ENCODE results near the gene MAP3K13.
"Not testable (repeated sequence)": the region's sequence is repeated elsewhere in the genome, so short reads cannot be mapped to it uniquely, and the experiment has no call there.

MAP3K13 gene

DNA sequence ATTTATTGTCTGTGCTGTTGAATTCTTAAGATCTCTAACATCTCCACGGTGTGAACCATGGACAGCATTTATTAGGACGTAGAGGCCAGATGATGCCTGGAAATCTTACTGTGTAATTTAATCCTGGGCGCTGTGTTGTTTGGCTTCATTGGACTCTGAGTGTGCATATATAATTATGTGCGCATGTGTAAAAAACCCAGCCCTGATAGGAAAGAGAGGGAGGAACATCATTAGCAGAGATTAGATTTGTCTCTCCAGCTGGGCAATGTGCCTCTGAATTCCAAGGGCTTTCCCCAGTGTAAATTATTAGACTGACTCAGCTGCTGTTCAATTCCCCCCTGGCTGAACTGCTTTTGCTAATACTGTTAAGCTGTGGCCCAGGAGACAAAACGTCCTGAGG is 39.6 kb downstream of the MAP3K13 start:
- H3K9me3 Mint-ChIP-seq: no peaks in the 10 kb centered on the region
- no peaks in the 10 kb centered on the region for H3K27me3 Mint-ChIP-seq
- no peak overlapping the region for H3K4me3 Mint-ChIP-seq
- no peaks in the 10 kb centered on the region for H3K4me1 Mint-ChIP-seq
- no peaks in the 10 kb centered on the region for H3K36me3 Mint-ChIP-seq
- H3K27ac Mint-ChIP-seq: no peak overlapping the region
- no peak for ATAC-seq

DNA sequence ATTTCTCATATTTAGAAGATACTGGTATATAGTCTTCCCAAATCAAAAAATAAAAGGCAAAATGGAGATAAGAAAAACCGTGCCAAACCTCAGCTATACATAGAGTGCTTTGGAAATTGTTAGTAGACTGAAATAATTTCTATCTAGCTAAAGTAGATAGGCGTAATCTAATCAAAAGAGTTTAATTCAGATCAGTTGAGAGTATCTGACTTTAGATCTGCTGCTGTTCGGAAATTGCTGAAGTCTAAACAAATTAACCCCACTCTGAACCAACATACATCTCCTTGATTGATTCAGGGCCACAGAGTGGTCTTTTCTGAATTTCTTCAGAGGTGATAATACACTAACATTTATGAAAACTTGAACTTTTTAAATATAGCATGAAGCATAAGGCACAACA is 40.1 kb downstream of the MAP3K13 start:
- no peak overlapping the region for H3K4me3 Mint-ChIP-seq
- no peak for ATAC-seq
- no peaks in the 10 kb centered on the region for H3K4me1 Mint-ChIP-seq
- no peaks in the 10 kb centered on the region for H3K36me3 Mint-ChIP-seq
- H3K9me3 Mint-ChIP-seq: no peaks in the 10 kb centered on the region
- H3K27me3 Mint-ChIP-seq: no peaks in the 10 kb centered on the region
- H3K27ac Mint-ChIP-seq: no peak overlapping the region

DNA sequence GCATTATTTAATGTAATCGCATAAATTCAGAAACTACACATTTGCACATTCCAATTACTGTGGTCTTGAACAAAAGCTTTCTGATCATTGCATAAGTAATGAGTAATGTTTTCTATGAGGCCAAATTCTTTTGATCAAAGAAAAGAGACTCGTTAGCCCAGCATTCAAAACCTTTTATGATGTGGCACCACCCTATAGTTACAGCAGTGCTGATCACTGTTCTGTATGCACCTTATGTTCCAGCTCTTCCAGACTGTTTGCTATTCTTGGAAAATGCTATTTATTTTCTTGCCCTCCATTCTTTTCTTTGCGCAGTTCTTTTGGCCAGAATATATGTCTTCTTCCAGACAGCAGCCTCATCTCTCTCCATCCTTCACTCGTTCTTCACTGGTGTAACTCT is 42.3 kb downstream of the MAP3K13 start:
- Mint-ChIP-seq H3K4me3 (no peak overlapping the region), H3K9me3 (no peaks in the 10 kb centered on the region), H3K4me1 (no peaks in the 10 kb centered on the region), H3K36me3 (no peaks in the 10 kb centered on the region), H3K27me3 (no peaks in the 10 kb centered on the region), H3K27ac (no peak overlapping the region)
- no peak for ATAC-seq

DNA sequence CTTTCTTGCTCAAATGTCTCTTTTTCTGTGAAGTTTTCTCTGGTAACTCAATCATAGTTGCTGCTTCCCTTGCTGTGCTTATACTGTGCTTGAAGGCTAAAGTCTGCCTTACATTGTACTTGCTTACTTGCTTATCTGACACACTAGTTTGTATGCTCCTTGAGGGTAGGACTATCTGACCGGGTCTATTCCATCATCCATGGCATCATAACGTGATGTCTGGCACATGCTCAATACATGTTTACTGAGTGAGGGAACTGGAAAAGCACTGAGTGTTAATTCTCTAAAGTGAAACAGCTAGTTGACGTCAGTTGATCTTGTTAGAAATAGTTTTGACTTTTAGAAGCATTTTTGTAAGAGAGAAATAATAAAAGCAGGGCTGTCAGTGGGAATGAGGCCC is 42.7 kb downstream of the MAP3K13 start:
- H3K27me3 Mint-ChIP-seq: no peaks in the 10 kb centered on the region

DNA sequence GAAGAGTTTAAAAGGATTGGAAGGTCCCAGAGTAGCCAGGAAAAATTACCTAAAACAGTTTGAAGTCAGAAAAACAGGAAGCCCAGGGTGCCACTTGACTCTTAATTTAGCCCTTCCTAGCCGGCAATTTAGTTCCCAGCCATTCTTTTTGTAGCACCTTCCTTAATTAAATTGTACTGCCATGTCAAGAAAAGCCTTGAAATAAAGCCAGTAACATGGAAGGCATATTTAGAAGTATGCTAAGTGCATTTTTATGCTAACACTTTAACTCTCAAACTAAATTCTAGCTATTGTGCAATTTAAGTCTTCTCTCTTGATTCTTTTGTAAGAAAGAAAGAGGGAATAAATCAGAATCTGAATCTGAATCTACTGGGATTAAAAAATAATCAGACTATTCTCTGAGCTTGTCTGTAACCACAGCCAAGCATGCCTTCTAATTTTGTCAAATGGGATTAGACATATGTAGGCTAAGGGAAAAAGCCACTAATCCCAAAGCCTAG is 43.2 kb downstream of the MAP3K13 start:
- H3K36me3 Mint-ChIP-seq: no peaks in the 10 kb centered on the region
- no peak overlapping the region for H3K27ac Mint-ChIP-seq
- H3K4me3 Mint-ChIP-seq: no peak overlapping the region
- no peaks in the 10 kb centered on the region for H3K4me1 Mint-ChIP-seq
- H3K9me3 Mint-ChIP-seq: no peaks in the 10 kb centered on the region
- no peaks in the 10 kb centered on the region for H3K27me3 Mint-ChIP-seq
- no peak for ATAC-seq

More for the DNA sequence above, 42.7 kb downstream of the MAP3K13 start:
- no peak for ATAC-seq
- H3K4me3 Mint-ChIP-seq: no peak overlapping the region
- H3K4me1 Mint-ChIP-seq: no peaks in the 10 kb centered on the region
- no peaks in the 10 kb centered on the region for H3K36me3 Mint-ChIP-seq
- no peak overlapping the region for H3K27ac Mint-ChIP-seq
- H3K9me3 Mint-ChIP-seq: no peaks in the 10 kb centered on the region

DNA sequence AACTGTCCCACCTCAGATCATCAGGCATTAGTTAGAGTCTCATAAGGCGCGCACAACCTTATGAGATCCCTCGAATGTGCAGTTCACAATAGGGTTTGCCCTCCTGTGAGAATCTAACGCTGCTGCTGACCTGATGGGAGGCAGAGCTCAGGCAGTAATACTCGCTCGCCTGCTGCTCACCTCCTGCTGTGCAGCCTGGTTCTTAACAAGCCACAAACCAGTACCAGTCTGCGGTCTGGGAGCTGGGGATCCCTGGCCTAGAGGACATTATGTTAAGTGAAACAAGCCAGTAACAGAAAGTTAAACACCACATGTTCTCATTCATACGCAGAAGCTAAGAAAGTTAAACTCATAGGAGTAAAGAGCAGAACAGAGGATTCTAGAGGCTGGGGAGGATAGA is 47.0 kb downstream of the MAP3K13 start:
- no peak for ATAC-seq
- Mint-ChIP-seq H3K9me3 (no peaks in the 10 kb centered on the region), H3K27me3 (no peaks in the 10 kb centered on the region), H3K36me3 (no peaks in the 10 kb centered on the region), H3K27ac (no peak overlapping the region), H3K4me1 (no peaks in the 10 kb centered on the region), H3K4me3 (no peak overlapping the region)

DNA sequence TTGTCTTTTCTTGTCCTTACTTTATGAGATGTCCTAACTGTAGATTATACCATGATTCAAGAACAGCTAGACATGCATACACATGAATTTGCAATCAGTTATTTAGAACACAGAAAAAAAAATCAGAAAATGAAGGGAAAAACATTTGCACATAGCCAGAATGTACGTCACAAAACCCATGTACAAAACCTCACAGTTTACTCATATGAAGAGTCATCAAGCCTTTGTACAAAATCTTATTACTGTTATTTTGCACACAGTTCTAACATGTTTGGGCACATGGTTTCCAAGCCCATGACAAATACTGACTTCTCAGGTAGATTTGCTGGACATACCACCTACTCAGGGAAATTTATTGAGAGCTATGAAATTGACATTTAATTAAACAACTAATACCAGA is 48.2 kb downstream of the MAP3K13 start:
- no peaks in the 10 kb centered on the region for H3K36me3 Mint-ChIP-seq
- H3K9me3 Mint-ChIP-seq: no peaks in the 10 kb centered on the region
- no peaks in the 10 kb centered on the region for H3K4me1 Mint-ChIP-seq
- ATAC-seq: no peak
- no peaks in the 10 kb centered on the region for H3K27me3 Mint-ChIP-seq
- no peak overlapping the region for H3K4me3 Mint-ChIP-seq
- no peak overlapping the region for H3K27ac Mint-ChIP-seq

DNA sequence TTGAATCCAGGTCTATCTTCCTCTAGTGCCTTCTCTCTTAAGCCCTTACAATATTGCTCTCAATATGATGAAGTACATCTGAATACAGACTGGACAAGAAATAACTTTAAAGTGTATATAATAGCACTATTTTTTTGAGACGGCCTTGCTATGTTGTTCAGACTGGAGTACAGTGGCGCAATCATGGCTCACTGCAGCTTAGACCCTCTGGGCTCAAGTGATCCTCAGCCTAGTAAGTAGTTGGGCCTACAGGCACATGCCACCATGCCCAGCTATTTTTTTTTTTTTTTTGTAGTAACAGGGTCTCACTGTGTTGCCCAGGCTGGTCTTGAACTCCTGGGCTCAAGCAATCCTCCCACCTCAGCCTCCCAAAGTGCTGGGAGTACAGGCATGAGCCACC is 53.6 kb downstream of the MAP3K13 start:
- Mint-ChIP-seq H3K27ac (no peak overlapping the region), H3K4me1 (peaks cover 9% of the 10 kb centered on the region), H3K9me3 (no peaks in the 10 kb centered on the region), H3K27me3 (peaks cover 10% of the 10 kb centered on the region), H3K36me3 (no peaks in the 10 kb centered on the region), H3K4me3 (no peak overlapping the region)
- ATAC-seq: no peak

DNA sequence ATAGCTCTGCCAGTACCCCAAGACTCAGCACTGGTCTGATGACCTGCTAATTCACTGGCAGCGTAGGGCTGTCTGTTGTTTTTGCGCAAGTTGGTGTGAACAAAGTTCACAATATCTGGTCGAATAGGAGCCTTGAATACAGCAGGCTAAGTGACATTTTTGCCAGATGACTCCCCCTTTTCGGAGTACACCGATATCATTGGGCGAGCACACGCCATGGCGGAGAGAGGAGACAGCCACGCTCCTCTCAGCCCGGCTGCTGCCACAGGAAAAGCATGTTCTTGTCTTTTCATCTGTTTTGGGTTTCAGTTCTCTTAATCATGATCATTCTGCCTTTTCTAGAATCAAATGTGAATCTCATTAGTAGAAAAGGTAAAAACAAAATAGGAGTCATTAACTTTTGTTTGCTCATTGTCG is 55.6 kb downstream of the MAP3K13 start:
- H3K4me1 Mint-ChIP-seq: peaks cover 14% of the 10 kb centered on the region
- H3K36me3 Mint-ChIP-seq, H3K4me3 Mint-ChIP-seq, H3K27ac Mint-ChIP-seq, ATAC-seq, H3K9me3 Mint-ChIP-seq: not testable (repeated sequence)
- peaks cover 13% of the 10 kb centered on the region for H3K27me3 Mint-ChIP-seq

DNA sequence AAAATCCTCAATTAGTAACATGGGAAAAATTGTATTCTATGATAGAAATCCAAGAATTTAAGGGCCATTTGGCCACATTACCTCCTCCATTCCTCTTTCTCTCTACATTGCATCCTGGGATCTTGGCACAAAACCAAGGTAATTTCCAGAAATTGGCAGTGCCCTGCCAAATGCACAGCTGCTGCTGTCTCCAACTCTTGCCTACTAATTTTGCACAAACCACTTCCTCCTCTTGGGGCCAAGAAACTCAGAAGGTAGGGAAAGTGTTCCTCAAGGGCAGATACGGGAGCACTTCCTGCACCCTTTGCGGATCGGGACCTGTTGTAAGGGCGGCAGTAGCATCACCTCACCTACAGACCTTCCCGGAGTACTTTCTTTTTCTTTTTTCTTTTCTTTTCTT is 57.8 kb downstream of the MAP3K13 start:
- Mint-ChIP-seq H3K27me3 (peaks cover 19% of the 10 kb centered on the region), H3K9me3 (no peaks in the 10 kb centered on the region), H3K27ac (no peak overlapping the region), H3K4me3 (no peak overlapping the region), H3K4me1 (peaks cover 14% of the 10 kb centered on the region), H3K36me3 (no peaks in the 10 kb centered on the region)
- no peak for ATAC-seq

DNA sequence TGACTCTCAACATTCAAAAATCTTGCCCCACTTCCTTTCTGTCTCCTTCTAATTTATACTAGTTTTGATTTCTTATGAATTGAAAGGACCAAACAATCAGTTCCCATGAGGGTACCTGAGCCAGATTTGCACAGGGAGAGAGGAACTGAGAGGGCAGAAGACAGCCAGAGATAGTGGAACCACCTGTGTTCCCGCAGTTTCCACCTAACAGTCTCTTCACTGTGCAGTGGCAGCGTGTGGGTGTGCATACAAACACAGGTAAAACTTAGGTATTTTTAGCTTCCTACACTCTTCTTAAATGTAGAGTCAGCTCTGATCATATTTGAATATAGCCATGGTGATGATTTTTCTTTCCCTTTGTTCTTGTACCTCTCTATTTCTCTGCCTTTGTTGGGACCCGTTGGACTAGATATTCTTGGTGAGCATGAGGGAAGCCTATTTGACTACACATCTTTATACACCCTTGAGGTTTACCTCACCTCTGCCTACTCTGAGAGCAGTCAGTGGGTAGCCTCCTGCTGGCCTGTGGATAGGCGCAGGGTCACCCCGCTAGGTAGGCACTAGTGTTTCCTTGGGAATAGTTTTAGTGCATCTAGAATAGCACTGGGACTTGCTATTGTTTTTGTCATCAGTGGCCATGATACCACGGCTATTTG is 58.8 kb downstream of the MAP3K13 start:
- Mint-ChIP-seq H3K4me1 (peaks cover 14% of the 10 kb centered on the region), H3K36me3 (no peaks in the 10 kb centered on the region), H3K4me3 (no peak overlapping the region), H3K27me3 (peaks cover 28% of the 10 kb centered on the region), H3K27ac (no peak overlapping the region), H3K9me3 (no peaks in the 10 kb centered on the region)
- peak; percentile 56 for ATAC-seq

DNA sequence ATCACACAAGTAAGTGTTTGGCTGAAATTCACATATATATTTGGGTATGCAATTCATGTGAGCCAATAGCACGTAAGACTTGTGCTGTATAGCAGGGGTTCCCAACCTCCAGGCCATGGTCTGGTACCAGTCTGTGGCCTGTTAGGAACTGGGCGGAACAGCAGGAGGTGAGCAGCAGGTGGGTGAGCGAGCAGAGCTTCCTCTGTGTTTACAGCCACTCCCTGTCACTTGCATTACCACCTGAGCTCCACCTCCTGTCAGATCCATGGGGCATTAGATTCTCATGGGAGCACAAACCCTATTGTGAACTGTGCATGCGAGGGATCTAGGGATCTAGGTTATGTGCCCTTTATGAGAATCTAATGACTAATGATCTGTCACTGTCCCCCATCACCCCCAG is 59.7 kb downstream of the MAP3K13 start:
- Mint-ChIP-seq H3K4me3 (no peak overlapping the region), H3K27me3 (peaks cover 32% of the 10 kb centered on the region), H3K27ac (no peak overlapping the region), H3K9me3 (no peaks in the 10 kb centered on the region), H3K36me3 (no peaks in the 10 kb centered on the region), H3K4me1 (peaks cover 14% of the 10 kb centered on the region)
- no peak for ATAC-seq

DNA sequence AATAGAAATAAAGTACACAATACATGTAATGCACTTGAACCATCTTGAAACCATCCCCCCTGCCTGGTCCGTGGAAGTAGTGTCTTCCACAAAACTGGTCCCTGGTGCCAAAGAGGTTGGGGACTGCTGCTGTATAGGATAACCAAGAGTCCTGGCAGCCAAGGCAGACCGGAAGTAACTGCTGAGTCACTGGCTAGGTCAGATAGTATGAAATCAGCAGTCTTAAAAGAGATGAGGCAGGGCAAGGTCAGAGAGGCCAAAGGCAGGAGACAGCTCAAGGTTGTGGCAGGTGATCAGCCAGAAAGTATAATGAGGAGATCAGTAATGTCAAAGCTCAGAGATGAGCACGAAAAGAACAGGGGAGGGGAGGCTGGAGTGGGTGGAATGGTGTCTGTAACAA is 60.2 kb downstream of the MAP3K13 start:
- ATAC-seq: no peak
- Mint-ChIP-seq H3K4me3 (no peak overlapping the region), H3K27ac (no peak overlapping the region)

DNA sequence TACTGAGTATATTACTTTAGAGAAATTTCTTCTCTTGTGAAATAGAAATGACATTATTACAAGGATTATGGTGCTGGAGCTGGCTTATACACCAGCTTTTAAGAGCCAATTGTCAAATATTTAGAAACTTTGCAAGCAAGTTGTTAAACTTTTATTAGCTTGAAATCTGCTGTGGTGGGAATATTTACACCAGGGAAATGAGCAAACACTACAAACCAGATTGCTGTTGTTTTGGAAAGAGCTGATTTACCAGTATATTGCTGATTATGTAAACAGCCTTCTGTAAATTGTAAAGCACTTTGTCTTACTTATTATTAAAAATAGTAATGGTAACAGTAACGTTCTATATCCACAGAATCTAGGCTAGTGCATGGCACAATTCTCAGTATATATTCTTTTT is 61.5 kb downstream of the MAP3K13 start:
- Mint-ChIP-seq H3K27me3 (peaks cover 32% of the 10 kb centered on the region), H3K36me3 (no peaks in the 10 kb centered on the region), H3K27ac (no peak overlapping the region), H3K9me3 (no peaks in the 10 kb centered on the region), H3K4me3 (no peak overlapping the region), H3K4me1 (peaks cover 14% of the 10 kb centered on the region)
- no peak for ATAC-seq

More for the DNA sequence above, 60.2 kb downstream of the MAP3K13 start:
- Mint-ChIP-seq H3K4me1 (peaks cover 14% of the 10 kb centered on the region), H3K9me3 (no peaks in the 10 kb centered on the region), H3K36me3 (no peaks in the 10 kb centered on the region), H3K27me3 (peaks cover 32% of the 10 kb centered on the region)

DNA sequence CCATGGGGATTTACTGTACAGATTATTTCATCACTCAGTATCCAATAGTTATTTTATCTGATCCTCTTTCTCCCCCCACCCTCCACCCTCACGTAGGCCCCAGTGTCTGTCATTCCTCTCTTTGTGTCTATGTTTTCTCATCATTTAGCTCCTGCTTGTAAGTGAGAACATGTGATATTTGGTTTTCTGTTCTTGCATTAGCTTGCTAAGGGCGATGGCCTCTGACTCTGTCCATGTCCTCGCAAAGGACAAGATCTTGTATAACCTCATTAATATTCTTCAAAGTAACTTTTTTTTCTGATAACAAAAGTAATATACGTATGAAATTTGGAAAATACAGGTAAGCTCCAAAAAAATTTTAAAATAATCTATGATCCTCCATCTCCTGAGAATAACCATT is 67.4 kb downstream of the MAP3K13 start:
- Mint-ChIP-seq H3K27me3 (peaks cover 17% of the 10 kb centered on the region), H3K4me1 (no peaks in the 10 kb centered on the region), H3K9me3 (no peaks in the 10 kb centered on the region), H3K27ac (no peak overlapping the region), H3K4me3 (no peak overlapping the region), H3K36me3 (no peaks in the 10 kb centered on the region)
- no peak for ATAC-seq

DNA sequence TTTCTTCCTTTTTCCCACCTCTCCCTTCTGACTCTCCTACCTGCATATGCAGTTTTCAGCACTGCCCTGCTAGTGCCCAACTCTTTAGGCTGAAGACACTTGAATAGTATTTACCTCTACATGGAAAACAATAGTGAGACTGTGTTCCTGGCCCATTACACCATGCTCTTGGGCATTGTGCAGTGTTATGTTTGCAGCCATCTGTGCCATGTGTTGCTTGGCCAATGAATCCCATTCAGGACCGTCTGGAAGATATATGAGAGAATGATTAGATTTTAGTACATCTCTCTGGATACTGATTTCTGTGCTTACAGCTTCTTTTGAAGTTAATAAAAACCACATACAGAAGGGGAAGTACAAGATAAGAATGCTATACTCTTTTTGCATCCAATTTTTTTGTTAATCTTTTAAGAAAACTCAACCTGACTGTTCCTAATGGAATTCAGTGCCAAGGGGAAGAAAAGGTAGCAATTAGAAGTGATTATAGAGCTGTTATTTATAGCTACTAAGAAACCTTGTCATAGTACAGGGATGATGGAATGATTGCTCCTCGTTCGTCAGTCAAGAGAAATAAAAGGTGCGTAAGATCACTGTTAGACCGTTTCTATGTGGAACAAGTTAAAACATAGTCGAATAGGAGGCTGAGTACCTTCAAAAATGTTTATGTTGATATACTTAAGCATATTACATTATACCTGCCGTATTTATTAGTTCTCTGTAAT is 77.0 kb downstream of the MAP3K13 start:
- no peak for ATAC-seq
- Mint-ChIP-seq H3K36me3 (no peaks in the 10 kb centered on the region), H3K4me1 (no peaks in the 10 kb centered on the region), H3K9me3 (no peaks in the 10 kb centered on the region), H3K4me3 (no peak overlapping the region), H3K27ac (no peak overlapping the region), H3K27me3 (no peaks in the 10 kb centered on the region)
